Testis (tissue), 2 donors: ENCODE data around the gene PDE8B.

Experiments
- CTCF ChIP-seq, 3 experiments: fragments of 450-650 bp in 2 of 3; fragments of 200-600 bp in 1 of 3; sonication (generic) in 1 of 3; IDR thresholded peaks; one replicate each; pipeline ENCODE4 v1.5.1; 2016 to 2019; ENCODE audit warnings: antibody characterized with exemption in 3 of 3, mild to moderate bottlenecking in 2 of 3, moderate library complexity in 1 of 3
- POLR2A ChIP-seq: fragments of 450-650 bp; IDR thresholded peaks from one replicate; pipeline ENCODE4 v1.6.1; 2017; ENCODE audit warnings: antibody characterized with exemption, mild to moderate bottlenecking, moderate library complexity

DNA sequence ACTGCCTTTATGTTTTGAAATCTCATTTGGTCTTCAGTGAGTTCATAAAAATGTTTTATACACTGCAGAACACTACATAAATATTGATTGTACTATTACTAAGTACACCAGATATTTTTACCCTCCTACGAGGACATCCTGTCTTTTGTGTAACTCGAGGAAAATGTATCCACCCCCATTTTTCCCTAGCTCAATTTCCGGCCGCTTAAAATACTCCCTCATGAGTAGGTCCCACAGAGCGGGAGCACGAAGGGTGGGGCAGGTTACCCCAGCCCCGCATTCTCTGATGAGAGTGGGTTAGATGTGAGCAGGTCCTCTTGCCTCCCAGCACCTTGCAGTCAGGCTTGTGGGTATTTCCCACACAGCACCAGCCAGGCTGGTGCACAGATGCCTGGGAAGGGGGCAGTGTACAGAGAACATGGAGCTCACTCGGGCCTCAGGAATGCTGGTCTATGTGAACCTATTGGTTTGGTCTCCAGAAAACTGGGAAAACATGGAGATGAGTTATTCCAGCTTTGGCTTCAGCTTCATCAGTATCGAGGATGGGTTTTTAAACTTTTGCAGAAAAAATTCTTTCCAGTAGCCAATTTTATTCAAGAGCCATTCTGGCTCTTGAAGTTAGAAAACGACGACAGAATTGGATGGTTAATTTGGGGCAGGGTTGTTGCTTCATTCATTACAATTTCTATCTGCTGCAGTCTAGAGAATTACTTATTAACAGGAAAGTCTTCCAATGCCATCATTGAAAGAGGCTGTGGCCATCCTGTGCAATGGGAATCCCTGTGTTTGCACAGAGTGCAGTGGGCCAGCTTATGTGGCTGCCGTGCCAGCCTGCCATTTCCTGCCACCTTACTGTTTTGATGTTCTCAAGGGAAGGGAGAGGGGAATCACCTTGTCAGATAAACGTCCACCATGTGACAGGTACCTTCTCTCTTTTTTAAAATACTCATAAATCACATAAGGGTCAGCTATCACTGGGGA is 208.4 kb downstream of the PDE8B start:
- TF ChIP-seq POLR2A (no peak), CTCF (IDR thresholded peaks at IDR 0.05) (no peak)
